CD14-positive monocyte (primary cell): Measurements from ENCODE around the gene EXOC6. TPM values are rescaled to one million over a fixed set of nuclear protein-coding genes. Genes with fewer than 3 reads are reported as not detected.

ENCODE experiments used
- DNase-seq, 3 donors: peaks; one replicate each; pipeline ENCODE4 v3.0.0-alpha.2; 2011 to 2022
- H2AFZ ChIP-seq: 2 replicates; pipeline ENCODE4 v1.6.0; 2012; ENCODE audit warnings: mild to moderate bottlenecking, low read depth, low read length, inconsistent platforms; ENCODE audit not compliant: insufficient read depth, poor library complexity, severe bottlenecking
- H3K27ac ChIP-seq, 2 donors: 1 replicate in 1 of 2; 2 replicates in 1 of 2; pipeline ENCODE4 v1.5.1; 2012 to 2013; ENCODE audit warnings: low read length in 2 of 2, control low read depth in 1 of 2, inconsistent platforms in 1 of 2, low read depth in 1 of 2, mild to moderate bottlenecking in 1 of 2
- H3K27me3 ChIP-seq, 2 donors: one replicate each; pipeline versions ENCODE4 v1.6.0 to v1.6.1; 2011 to 2013; ENCODE audit warnings: low read length in 2 of 2; ENCODE audit not compliant: control insufficient read depth in 2 of 2, insufficient read depth in 2 of 2
- H3K36me3 ChIP-seq, 2 donors: replicated peaks in 1 of 2; 1 replicate in 1 of 2; 2 replicates in 1 of 2; pipeline versions ENCODE4 v1.5.1 to v1.6.1; 2012 to 2013; ENCODE audit warnings: low read length in 2 of 2, control low read depth in 1 of 2, inconsistent platforms in 1 of 2, mild to moderate bottlenecking in 1 of 2; ENCODE audit not compliant: insufficient read depth in 2 of 2, control insufficient read depth in 1 of 2
- H3K4me1 ChIP-seq, 2 donors: 1 replicate in 1 of 2; 2 replicates in 1 of 2; pipeline versions ENCODE4 v1.5.1 to v1.6.1; 2012 to 2013; ENCODE audit warnings: low read length in 2 of 2, control low read depth in 1 of 2, inconsistent platforms in 1 of 2, mild to moderate bottlenecking in 1 of 2, moderate library complexity in 1 of 2; ENCODE audit not compliant: insufficient read depth in 2 of 2, control insufficient read depth in 1 of 2
- H3K4me2 ChIP-seq: replicated peaks from 2 replicates; pipeline ENCODE3; 2012; ENCODE audit warnings: low read length, moderate library complexity, mild to moderate bottlenecking; ENCODE audit not compliant: poor library complexity, severe bottlenecking; ENCODE audit errors: extremely low read depth
- H3K4me3 ChIP-seq, 3 experiments: fragments of 200-600 bp in 1 of 3; sonication (generic) in 1 of 3; replicated peaks in 1 of 3; 1 replicate in 2 of 3; 2 replicates in 1 of 3; pipeline ENCODE4 v1.5.1; 2011 to 2013; ENCODE audit warnings: low read length in 3 of 3, mild to moderate bottlenecking in 3 of 3, control low read depth in 2 of 3, low read depth in 2 of 3, inconsistent platforms in 1 of 3, moderate library complexity in 1 of 3
- H3K79me2 ChIP-seq: 2 replicates; pipeline ENCODE4 v1.6.0; 2012; ENCODE audit warnings: mild to moderate bottlenecking, control low read depth, inconsistent platforms, low read length, moderate library complexity; ENCODE audit not compliant: insufficient read depth
- H3K9ac ChIP-seq: 2 replicates; pipeline ENCODE4 v1.6.0; 2017; ENCODE audit warnings: low read length, mild to moderate bottlenecking; ENCODE audit not compliant: insufficient read depth, poor library complexity, severe bottlenecking
- H3K9me3 ChIP-seq, 2 donors: replicated peaks in 1 of 2; 1 replicate in 1 of 2; 2 replicates in 1 of 2; pipeline versions ENCODE4 v1.5.1 to v1.6.1; 2012 to 2013; ENCODE audit warnings: low read length in 2 of 2, control low read depth in 1 of 2; ENCODE audit not compliant: control insufficient read depth in 1 of 2, insufficient read depth in 1 of 2
- H4K20me1 ChIP-seq: 2 replicates; pipeline ENCODE4 v1.6.0; 2012; ENCODE audit warnings: mild to moderate bottlenecking, low read length, control low read depth, moderate library complexity; ENCODE audit not compliant: insufficient read depth
- H3K27ac Mint-ChIP-seq, 7 donors: one replicate each; pipeline ENCODE4 v1.8.0; 2020; ENCODE audit warnings: mild to moderate bottlenecking in 7 of 7, mixed read lengths in 7 of 7, moderate library complexity in 6 of 7, inconsistent platforms in 2 of 7
- H3K27me3 Mint-ChIP-seq, 3 donors: one replicate each; pipeline ENCODE4 v1.8.0; 2021 to 2022; ENCODE audit warnings: low read depth in 3 of 3, mild to moderate bottlenecking in 3 of 3, mixed read lengths in 3 of 3, moderate library complexity in 3 of 3, inconsistent platforms in 1 of 3
- H3K36me3 Mint-ChIP-seq, 2 donors: one replicate each; pipeline ENCODE4 v1.8.0; 2020; ENCODE audit warnings: mixed read lengths in 2 of 2, inconsistent platforms in 1 of 2, mild to moderate bottlenecking in 1 of 2
- H3K4me1 Mint-ChIP-seq: one replicate; pipeline ENCODE4 v1.8.0; 2020; ENCODE audit warnings: mild to moderate bottlenecking, mixed read lengths
- H3K4me3 Mint-ChIP-seq, 2 donors: one replicate each; pipeline ENCODE4 v1.8.0; 2020; ENCODE audit warnings: mild to moderate bottlenecking in 2 of 2, mixed read lengths in 2 of 2, moderate library complexity in 1 of 2
- H3K9me3 Mint-ChIP-seq, 7 donors: one replicate each; pipeline ENCODE4 v1.8.0; 2020 to 2022; ENCODE audit warnings: mixed read lengths in 7 of 7, mild to moderate bottlenecking in 6 of 7, moderate library complexity in 6 of 7, inconsistent platforms in 2 of 7
- WGBS: methylation state at CpG from one replicate; pipeline ENCODE4 v1.1.5; 2013; ENCODE audit warnings: missing lambda C conversion rate; ENCODE audit not compliant: insufficient coverage; 5-methylcytosine and 5-hydroxymethylcytosine counted together
- intact Hi-C, 2 donors: fragments of 100-400 bp; cut with micrococcal nuclease; formaldehyde crosslinking; loops; one replicate each; pipeline versions ENCODE4 v1.15.0 to v1.15.1; 2023
- polyA plus RNA-seq, 3 donors: library from polyadenylated mRNA; depleted of rRNA in 1 of 3; unstranded in 2 of 3; stranded (reverse) in 1 of 3; fragments of 300-500 nt in 2 of 3; fragments of >200 nt in 1 of 3; fragmentation: Illumina TruSeq in 2 of 3; gene quantifications; 1 replicate in 2 of 3; 2 replicates in 1 of 3; pipeline ENCODE4 v1.2.3, GENCODE V29; 2012 to 2021
- TF ChIP-seq, protein P1 (sequence below): fragments of 200-600 bp; IDR thresholded peaks from one replicate; pipeline ENCODE4 v1.8.0; 2022; ENCODE audit warnings: antibody characterized with exemption, mild to moderate bottlenecking

The EXOC6 gene
- polyA plus RNA-seq, 3 donors: 7.5 to 9.6 (median 8.3) TPM

DNA sequence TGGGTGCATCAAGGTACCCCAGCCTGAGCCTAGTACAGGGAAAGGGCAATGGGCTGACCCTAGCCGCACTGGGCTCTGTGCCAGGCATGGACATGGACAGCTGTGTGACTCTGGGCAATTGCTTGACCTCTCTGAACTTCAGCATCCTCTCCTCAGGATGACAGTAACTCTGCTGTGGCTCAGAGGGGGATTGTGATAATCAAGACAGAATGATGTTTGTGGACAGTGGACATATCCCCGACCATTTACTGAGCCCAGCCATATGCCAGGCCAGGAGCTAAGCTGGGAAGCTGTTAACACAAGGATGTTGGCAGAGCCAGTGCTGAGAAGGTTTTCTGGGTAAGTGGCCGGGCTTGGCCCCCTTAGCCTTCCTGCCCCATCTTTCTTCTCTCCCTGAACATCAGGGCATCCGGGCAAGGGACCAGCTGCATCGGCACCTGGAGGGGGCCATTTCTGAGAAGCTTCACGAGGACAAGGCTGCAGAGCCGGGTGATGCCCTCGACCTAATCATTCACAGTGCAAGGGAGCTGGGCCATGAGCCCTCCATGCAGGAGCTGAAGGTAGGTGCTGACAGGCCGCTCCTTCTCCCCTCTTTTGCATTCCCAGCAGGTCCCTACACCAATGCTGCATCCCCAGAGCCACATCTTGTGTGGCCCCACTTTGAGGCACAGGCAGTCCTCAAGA lies 215.8 kb downstream of the EXOC6 start:
- Histone ChIP-seq H3K4me1 (peaks cover 8 to 18% of the 10 kb centered on the region in 2 donors), H4K20me1 (peaks cover 19% of the 10 kb centered on the region), H3K9me3 (peaks cover 0 to 55% of the 10 kb centered on the region in 2 donors), H3K36me3 (peaks cover 0 to 10% of the 10 kb centered on the region in 2 donors), H3K27ac (no peak overlapping the region), H2AFZ (no peak overlapping the region), H3K27me3 (peaks cover 65 to 91% of the 10 kb centered on the region in 2 donors), H3K4me2 (no peak overlapping the region), H3K9ac (no peak overlapping the region), H3K79me2 (no peaks in the 10 kb centered on the region), H3K4me3 (no peak overlapping the region)
- Mint-ChIP-seq H3K27ac (no peak overlapping the region), H3K27me3 (peaks cover 89 to 96% (median 89%) of the 10 kb centered on the region in 3 donors), H3K4me3 (peak overlapping the region in 1 of 2 donors; percentile 72), H3K4me1 (peaks cover 25% of the 10 kb centered on the region), H3K36me3 (peaks cover 18 to 24% of the 10 kb centered on the region in 2 donors), H3K9me3 (peaks cover 0 to 15% (median 9%) of the 10 kb centered on the region in 7 donors)
- TF ChIP-seq, protein P1, sequence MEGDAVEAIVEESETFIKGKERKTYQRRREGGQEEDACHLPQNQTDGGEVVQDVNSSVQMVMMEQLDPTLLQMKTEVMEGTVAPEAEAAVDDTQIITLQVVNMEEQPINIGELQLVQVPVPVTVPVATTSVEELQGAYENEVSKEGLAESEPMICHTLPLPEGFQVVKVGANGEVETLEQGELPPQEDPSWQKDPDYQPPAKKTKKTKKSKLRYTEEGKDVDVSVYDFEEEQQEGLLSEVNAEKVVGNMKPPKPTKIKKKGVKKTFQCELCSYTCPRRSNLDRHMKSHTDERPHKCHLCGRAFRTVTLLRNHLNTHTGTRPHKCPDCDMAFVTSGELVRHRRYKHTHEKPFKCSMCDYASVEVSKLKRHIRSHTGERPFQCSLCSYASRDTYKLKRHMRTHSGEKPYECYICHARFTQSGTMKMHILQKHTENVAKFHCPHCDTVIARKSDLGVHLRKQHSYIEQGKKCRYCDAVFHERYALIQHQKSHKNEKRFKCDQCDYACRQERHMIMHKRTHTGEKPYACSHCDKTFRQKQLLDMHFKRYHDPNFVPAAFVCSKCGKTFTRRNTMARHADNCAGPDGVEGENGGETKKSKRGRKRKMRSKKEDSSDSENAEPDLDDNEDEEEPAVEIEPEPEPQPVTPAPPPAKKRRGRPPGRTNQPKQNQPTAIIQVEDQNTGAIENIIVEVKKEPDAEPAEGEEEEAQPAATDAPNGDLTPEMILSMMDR: no peak
- 82% methylated on average over 7 of the region's 9 CpGs for WGBS
- intact Hi-C loops: no loop called here
- no peak for DNase-seq

DNA sequence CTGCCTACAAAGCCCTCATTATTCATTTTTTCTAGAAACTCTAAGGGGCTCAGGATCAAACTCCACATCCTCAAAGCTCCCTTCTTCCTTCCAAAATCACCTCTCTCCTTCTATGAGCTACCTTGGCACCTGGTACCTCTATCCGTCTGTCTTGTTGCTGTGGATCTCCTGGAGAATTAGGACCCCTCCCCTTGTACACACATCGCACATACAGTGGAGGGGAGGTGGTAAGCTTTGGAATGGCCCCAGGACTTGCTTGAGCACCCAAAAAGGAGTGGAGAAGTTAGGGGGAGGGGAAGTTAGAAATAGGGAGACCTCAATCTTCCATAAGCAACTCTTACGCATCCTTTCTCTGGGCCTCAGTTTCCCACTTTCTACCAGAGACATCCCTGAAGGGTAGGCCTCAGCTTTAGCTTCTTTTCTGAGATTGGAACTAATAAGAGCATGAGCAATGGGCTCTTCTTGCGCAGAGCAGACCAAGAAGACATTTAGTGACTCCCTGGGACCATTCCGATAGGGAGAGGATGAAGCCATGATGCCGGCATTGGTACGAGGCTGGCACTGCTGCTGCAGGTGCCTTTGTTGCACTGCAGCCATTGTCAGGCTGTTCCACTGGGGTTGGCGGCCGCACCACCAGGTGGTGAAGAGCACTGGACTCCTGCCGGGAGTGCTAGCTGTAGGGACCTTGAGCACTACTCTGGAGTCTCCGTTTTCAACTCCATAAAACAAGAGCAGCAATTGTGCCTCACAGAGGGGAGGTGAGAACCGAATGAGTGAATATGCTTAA lies 216.7 kb downstream of the EXOC6 start:
- peaks cover 0 to 11% (median 7%) of the 10 kb centered on the region in 7 donors for H3K9me3 Mint-ChIP-seq
- H3K36me3 ChIP-seq: peaks cover 0 to under 1% of the 10 kb centered on the region in 2 donors
- H3K27ac Mint-ChIP-seq: no peak overlapping the region
- DNase-seq: no peak
- TF ChIP-seq, protein P1: no peak
- no peaks in the 10 kb centered on the region for H3K79me2 ChIP-seq
- no peak overlapping the region for H3K4me3 ChIP-seq
- intact Hi-C loops: no loop called here
- H4K20me1 ChIP-seq: peaks cover 15% of the 10 kb centered on the region
- H3K27me3 ChIP-seq: peaks cover 67 to 94% of the 10 kb centered on the region in 2 donors
- no peak overlapping the region for H3K9ac ChIP-seq
- peaks cover 89 to 99% (median 93%) of the 10 kb centered on the region in 3 donors for H3K27me3 Mint-ChIP-seq
- no peak overlapping the region for H2AFZ ChIP-seq
- H3K4me2 ChIP-seq: no peak overlapping the region
- peaks cover 9 to 17% of the 10 kb centered on the region in 2 donors for H3K36me3 Mint-ChIP-seq
- WGBS: 79% methylated on average over 9 of the region's 12 CpGs
- peaks cover 8 to 18% of the 10 kb centered on the region in 2 donors for H3K4me1 ChIP-seq
- H3K9me3 ChIP-seq: peaks cover 0 to 52% of the 10 kb centered on the region in 2 donors
- H3K27ac ChIP-seq: no peak overlapping the region
- peak overlapping the region in 1 of 2 donors; percentile 72 for H3K4me3 Mint-ChIP-seq
- H3K4me1 Mint-ChIP-seq: peaks cover 24% of the 10 kb centered on the region
